GM18511 (cell line): ENCODE measurements around the gene ARSJ.
A peak's percentile ranks its signal among the peaks of the same experiment; 100 is the strongest.

Experiments used
- ATAC-seq: cut with Tn5 transposase; IDR thresholded peaks from one replicate; pipeline ENCODE4 v1.9.1; 2021; ENCODE audit warnings: mild to moderate bottlenecking, moderate library complexity; ENCODE audit not compliant: unreplicated experiment

Gene ARSJ

DNA sequence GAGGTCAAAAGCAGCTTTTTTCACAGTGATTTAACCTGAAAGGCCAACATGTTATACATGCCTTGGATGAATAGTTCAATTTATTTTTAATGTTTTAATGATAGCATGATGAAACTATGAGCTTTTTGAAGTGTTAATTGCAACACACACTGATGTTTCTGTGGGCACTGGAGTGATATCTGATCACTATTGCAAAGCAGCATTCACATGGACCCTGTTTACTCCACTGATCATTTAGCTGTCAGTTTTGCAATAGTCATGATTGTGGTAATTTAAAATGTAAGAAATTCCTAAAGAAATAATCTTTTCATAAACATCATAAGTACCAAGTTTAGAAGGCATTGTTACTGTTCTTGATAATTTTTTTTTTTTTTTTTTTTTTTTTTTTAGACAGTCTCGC is 74.1 kb downstream of the ARSJ start:
- ATAC-seq, result no peak

DNA sequence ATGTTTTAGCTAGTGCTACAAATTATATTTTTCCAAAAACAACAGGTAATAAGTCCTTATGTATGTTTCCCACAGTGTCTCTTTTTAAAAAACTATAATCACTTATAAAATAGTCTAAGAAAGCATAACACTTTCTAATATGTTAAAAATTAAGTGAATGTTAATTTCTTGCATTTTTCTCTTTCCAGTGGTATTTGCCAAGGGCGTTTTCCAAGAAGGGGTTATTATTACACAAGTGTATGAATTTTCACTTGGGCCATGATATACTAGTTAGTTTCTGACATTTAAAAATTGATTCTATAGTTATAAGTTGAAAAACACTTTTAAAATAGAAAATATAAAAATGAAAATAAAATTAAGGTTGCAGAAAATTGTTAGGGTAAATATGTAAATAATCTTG is 74.6 kb downstream of the ARSJ start:
- no peak for ATAC-seq

DNA sequence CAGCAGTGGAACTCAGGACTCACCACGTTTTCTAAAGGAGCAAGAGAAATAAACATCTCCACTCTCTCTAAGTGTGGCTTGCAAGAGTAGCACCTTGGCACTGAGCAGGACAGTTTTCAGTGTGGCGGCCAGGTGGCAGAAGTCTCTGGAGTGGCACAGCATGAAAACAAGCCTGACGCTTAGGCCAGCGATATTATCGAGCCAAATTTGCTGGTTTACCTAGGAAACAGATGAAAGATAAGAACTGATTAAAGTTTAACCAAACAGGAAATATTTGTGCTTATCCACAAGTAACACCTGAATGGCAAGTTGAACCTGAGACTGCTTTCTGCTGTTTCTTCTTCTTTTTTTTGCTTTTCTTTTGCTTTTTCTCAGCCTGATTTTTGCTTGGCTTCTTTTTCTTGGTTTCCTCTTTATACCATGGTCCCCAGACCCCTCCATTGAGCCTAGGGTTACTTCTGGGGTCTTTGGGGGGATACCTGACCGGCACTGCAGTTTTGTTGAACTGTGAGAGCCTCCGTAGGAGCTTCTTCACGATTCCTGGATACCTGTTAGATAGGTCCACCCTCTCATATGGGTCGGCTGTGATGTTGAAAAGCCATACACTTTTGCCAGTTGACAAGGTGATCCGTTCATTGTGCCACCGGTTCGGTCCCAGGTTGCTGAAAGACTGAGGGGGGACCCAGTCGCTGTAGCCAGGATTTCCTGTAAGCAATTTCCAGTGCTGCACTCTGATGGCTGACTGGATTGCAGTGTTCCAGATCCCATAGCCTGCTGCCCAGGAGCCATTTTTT is 77.3 kb downstream of the ARSJ start:
- peak; percentile 39 for ATAC-seq

DNA sequence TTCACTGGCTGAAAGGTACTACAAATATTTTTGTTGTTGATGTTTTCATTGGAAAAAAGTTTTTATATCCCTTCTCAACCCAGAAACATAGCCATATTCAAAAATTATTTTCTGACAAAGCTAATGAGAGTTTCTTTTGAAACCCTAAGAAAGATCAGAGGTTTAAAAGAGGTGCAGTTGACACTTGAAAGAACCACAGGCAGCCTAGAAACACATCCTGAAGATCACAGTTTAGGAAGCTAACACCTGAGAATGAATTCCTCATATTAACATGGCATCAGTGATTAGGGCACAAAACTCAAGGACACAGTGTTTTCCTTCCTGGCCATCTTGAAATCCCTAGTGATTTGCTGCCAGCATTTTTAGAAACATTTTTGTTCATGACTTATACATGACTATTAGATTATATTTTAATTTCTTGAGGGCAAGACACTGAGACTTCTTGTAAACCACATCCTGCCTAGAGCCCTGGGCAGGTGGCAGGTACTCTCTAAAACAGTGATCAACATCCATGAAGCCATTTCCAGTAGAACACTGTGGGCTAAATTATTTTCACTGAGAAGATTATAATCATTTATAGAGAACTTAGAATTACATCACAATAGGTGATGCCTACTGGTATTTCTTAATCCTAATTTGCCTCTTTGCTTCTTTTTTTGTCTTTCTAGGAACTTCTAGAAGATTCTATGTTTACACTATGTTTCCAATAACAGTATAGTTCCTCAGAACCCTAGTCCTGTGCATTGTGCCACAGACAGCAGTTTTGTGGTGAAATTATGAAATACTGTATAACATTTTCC is 80.0 kb downstream of the ARSJ start:
- ATAC-seq, result peak; percentile 97

DNA sequence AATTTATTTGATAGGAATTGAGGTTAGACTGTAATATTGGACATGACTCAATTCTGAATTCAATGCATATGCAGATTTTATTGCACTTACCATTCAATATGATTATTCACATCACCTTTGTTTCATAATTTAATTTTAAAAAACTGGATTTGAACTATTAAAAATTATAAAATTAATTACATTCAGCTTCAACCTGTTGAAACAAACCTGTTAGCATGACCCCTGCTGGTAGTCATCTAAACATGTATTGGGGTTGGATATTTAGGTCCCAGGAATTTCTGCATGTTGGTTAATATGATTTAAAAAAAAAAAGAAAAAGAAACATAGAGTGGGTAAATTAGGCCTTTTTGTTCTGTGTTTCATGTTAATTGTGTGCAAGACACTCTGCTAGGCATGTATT is 85.9 kb downstream of the ARSJ start:
- no peak for ATAC-seq

DNA sequence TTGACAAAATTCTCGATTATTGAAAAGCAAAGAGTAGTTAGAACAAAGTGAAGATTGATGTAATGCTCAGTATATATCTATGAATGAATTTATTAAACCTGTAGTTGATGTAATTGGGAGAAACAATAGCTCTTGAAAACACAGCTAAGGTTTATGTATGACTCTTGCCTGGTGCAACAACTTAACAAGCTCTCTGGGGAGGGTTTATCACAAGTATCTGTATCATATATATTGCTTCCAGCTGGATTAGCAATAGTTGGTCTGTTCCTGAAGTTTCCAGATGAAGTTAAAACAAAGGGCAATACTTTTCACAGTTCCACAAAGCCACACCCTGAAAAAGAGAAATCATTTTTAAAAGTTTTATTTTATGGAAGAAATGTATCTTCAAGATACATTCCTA is 91.4 kb downstream of the ARSJ start:
- no peak for ATAC-seq

DNA sequence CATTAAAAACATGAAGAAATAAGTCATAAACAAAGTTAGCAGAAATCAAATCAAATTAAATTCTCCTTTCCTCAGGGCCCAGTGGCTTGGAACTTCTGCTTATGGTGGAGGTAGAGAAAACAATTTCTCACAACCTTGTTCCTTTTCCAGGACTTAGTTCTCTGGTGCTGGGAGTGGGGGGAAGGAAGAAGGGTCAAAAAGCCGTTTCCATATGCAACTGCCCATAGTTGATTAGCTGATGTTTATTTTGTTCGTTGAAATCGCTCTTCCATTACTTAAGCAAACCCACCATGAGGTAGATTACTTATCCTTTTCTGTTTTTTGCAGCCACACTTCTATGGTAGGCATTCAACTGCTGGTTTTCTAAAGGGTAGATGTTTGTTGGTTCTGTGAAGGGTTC is 94.2 kb downstream of the ARSJ start:
- no peak for ATAC-seq

DNA sequence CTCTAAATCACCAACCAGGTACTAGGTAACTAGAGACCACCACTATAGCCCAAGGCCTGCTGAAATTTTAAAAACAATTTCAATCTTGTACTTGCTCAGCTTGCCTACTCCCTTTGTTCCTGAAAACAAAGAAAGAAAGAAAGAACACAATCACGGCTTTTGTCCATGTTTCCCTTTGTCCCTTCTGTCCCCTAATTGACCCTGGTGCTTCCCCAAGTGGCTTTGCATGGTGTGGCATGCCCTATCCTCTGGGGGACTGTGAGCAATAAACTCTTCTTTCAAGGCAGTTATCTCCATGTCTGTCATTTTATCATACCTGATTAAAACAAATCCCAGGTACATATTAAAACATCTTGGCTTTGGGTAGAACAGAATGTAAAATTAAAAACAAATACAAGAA is 94.8 kb downstream of the ARSJ start:
- ATAC-seq, result no peak

DNA sequence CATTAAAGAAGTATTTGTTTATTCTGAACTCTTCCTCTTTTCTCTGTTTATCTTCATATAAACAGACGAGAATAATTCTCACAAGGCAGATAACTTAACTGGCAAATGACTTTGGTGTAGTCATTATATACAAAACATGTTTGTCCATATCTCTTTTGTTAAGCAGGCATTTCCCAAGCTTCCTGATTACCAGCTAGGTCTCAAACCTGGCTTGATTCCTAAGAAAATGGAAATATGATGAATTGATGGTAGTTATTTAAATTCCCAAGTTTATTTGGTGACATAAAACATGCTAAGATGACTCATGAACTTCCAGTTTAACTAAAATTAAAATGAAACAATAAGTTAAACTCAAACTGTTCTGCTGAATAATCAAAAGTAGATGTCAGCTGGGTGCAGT is 96.8 kb downstream of the ARSJ start:
- no peak for ATAC-seq

DNA sequence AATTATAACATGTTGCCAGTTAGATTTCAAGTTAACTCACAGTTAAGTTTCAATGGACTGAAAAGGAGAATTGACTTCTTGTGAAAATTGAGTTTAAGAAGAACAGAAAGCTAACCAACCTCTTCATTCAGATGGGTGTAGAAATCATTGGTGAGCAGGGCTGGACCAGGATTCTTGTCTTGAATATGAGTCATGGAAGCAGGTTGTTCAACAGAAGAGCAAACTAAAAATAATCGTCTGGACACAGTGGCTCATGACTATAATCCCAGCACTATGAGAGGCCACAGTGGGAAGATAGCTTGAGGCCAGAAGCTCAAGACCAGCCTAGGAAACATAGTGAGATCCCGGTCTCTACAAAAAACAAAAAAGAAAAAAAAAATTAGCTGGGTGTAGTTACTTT is 98.2 kb downstream of the ARSJ start:
- ATAC-seq, result no peak

DNA sequence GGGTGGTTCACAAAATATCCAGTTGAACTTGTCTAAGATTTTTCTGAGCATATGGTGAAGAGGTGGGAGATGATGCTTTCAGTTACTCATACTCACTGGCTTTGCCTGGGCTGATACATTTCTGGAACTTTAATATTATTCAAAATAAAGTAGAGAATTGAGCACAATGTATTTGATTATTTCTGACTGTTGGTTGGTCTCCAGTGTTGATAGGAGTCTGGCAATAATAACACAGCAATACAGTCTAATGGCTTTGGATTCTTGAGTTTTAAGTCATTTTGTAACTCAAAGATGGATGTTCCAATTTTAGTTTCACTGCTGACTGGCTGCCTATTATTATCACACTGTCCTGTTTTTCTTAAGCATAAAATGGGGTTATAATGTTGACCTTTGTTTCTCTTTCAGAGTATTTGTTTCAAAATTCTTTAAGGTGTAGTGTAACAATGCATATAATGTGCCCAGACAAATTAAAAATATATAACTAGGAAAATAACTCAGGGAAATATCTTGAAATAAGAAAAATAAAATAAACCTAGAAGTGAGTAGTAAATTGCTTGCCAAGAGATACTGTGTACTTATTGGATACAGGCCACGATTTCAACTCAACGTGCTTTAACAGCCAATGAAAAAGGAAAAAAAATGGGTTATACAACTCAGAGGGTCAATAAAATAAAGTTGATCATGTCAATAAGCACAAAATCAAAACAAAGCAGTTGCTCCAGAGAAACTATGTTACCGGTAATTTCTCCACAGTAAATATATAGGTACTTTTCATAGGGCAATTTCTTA is 99.0 kb downstream of the ARSJ start:
- no peak for ATAC-seq

DNA sequence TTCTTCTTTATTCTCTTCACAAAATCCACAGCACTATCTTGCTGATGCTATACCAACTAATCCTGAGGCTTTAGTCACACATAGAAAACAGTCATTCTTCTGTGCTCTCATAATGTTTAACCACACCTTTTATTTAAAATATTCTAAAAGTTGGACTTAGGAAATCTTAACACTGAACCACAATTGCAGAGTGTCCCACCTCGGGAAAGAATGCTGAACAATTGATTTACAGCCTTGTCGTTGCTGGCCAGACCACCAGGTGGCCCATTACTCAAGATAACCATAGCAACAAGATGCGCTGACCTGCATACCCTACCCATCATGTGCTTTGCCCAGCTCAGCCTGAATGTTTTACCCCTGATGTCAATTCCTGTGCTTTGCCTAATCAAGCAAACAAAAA is 100.8 kb downstream of the ARSJ start:
- no peak for ATAC-seq

DNA sequence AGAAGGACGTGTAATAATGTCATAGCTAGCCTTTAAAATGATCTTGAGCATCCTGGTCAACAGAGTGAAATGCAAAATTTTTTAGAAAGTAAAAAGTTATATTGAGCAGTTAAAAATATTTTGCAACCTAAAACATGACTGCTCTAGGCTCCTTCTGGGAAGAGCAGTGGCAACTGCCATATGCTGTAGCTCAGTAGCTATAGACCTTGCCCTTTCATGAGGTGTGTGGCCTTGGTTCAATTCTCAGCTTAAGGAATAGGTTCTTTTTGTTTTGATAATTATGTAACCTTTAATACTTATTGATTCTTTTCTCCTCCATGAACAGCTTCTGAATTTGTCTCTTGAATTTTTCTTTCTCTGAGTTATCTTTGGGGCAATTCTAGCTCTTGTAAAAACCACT is 105.0 kb downstream of the ARSJ start:
- ATAC-seq, result no peak

DNA sequence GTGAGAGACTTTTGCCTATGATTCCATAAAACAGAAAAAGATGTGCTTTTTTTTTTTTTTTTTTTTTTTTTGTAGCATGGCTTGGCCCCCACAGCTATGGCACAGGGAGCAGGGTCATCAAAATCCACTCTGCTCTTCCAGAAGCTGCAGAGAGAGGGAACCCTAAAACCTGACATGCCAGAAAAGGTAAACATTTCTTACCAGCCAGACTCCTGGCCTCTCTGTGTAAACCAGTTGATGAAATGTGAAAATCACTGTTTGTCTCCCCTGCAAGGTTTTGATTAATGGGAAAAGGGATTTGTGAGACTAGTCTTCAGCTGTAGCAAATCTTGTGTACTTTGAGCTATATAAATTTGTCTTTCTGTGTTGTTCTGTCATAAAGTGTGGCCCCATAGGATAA is 105.9 kb downstream of the ARSJ start:
- no peak for ATAC-seq

DNA sequence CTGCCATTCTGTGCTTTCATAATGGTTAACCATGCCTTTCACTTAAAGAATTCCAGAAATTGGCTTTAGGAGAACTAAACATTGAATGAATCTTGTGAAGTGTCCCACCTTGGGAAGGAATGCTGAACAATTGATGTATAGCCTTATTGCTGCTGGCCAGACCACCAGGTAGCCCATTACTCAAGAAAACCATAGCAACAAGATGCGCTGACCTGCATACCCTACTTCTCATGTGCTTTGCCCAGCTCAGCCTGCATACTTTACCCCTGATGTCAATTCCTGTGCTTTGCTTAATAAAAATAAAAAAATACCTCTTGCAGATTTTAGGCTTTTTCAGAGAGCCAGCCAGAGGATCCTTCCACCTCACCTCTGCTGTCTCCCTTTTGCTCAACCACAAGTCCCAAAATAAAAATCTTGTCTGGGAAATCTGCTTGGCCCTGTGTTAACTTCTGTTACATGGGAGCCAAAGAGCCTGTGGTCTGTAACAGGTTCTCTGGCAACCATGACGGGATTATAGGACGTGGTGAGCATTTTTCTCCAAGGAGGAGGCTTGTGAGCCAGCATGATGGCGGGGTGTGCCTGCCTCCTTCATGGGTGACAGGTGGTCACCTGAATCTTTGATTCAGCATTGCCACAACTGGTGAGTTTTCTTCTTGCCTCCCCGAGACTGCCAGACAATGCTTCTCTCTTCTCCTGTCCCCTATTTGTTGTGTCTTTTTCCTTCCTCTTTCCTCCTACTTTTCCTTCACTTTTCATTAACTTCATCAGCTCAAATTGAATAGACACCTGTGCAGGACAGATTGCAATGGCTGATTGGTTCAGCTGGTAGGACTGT is 106.8 kb downstream of the ARSJ start:
- no peak for ATAC-seq

DNA sequence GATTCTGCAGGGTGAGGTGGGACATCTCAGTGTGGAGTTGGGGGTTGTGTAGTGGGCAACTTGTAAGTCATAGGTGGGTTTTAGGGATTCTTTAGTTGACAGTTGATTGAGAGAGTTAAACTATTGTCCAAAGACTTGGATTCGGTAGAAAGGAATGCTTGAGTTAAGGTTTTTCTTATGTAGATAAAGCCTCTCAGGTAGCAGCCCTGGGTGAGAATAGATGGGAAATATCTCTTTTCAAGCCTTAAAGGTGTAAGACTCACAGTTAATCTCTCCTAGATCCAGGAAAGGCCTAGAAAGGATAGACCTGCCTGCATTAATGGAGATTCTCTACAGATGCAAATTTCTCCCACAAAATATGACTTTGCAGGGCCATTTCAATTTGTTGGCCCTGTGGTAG is 108.4 kb downstream of the ARSJ start:
- no peak for ATAC-seq

DNA sequence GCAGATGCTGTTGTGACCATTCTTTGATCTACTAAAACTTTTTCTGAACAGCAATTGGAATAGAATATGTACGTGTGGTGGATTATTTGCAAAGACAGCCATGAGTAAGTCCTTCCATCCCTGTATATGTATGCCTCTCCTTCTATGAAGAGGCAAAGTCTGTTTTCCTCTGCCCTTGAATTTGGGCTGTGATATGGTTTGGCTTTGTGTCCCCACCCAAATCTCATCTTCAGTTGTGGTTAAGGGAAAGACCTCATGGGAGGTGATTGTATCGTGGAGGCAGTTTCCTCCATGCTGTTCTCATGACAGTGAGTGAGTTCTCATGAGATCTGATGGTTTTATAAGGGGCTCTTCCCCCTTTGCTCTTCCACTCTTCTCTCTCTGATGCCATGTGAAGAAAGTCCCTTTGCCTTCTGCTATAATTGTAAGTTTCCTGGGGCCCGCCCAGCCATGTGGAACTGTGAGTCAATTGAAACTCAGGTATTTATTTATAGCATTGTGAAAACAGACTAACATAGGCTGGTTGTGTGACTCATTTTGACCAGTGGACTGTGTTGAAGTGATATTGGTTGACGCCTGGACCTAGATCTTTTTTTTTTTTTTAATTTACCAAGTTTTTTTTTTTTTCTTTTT is 109.6 kb downstream of the ARSJ start:
- peak; percentile 92 for ATAC-seq

DNA sequence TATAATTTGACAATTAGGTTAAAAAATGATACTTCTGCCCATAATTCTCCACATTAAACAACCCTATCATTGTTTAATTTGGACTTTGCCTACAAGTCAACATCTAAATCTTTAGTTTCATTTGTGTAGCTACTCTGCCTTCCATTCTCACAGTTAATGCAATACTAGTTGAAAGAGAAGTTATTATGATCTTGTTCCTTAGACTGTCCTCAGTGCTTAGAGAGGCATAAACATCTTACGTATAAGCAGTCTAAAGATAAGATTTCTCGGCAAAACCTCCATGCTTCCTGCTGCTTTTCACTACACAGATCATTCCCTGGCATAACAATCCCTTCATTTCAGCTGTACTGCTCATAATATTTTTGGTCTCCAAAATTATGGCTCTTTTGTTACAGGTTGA is 112.8 kb downstream of the ARSJ start:
- ATAC-seq, result no peak

DNA sequence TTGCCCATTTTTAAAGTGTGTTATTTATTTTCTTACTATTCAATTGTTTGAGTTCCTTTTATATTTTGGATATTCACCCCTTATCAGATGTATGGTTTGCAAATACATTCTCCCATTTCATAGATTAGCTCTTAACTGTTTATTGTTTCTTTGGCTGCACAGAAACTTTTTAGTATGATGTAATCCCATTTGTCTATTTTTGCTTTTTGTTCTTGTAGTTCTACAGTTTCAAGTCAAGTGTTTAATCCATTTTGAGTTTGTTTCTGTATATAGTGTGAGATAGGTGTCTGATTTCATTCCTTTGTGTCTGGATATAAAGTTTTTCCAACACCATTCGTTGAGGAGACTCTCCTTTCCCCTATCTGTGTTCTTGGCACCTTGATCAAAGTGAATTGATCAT is 120.5 kb downstream of the ARSJ start:
- no peak for ATAC-seq

DNA sequence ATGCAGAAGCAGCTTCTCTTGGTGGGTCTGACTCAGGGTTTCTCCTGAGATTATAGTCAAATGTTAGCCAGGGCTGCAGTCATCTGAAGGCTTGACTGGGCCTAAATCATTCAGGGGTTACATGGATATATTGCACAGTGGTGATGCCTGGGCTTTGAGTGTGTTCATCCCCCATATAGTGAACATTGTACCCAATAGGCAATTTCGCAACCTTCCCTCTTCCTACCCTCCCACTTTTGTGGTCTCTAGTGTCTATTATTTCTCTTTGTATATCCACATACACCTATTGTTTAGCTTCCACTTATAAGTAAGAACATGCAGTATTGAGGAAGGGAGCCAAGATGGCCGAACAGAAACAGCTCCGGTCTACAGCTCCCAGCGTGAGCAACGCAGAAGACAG is 127.6 kb downstream of the ARSJ start:
- no peak for ATAC-seq
